ENCODE data around the gene TCF12. TPM values are rescaled to one million over a fixed set of nuclear protein-coding genes. Genes with fewer than 3 reads are reported as not detected.

Gene TCF12
- total RNA-seq, result 93.0 TPM
- long read RNA-seq, full-length matches to known transcripts, result 24 of 68 reads
- long read RNA-seq, partial matches to known transcripts, result 20 of 68 reads
- long read RNA-seq, other reads (novel, unspliced or antisense), result 24 of 68 reads

- peak within 1 kb of the TSS; percentile 95 for H3K27ac ChIP-seq
- DNase-seq (peak; percentile 95), ATAC-seq (peak; percentile 97 to 98)
- no peaks in the 10 kb centered on the region for H3K36me3 ChIP-seq
- peak within 1 kb of the TSS; percentile 85 for H3K4me3 ChIP-seq
- no peaks in the 10 kb centered on the region for H3K9me3 ChIP-seq
- H3K4me1 ChIP-seq, result peaks cover 46% of the 10 kb centered on the region
- intact Hi-C loops (cut with DNase I), result no loop called here
- TF ChIP-seq, protein P1, sequence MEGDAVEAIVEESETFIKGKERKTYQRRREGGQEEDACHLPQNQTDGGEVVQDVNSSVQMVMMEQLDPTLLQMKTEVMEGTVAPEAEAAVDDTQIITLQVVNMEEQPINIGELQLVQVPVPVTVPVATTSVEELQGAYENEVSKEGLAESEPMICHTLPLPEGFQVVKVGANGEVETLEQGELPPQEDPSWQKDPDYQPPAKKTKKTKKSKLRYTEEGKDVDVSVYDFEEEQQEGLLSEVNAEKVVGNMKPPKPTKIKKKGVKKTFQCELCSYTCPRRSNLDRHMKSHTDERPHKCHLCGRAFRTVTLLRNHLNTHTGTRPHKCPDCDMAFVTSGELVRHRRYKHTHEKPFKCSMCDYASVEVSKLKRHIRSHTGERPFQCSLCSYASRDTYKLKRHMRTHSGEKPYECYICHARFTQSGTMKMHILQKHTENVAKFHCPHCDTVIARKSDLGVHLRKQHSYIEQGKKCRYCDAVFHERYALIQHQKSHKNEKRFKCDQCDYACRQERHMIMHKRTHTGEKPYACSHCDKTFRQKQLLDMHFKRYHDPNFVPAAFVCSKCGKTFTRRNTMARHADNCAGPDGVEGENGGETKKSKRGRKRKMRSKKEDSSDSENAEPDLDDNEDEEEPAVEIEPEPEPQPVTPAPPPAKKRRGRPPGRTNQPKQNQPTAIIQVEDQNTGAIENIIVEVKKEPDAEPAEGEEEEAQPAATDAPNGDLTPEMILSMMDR (IDR thresholded peaks at IDR 0.05), result peak; percentile 46
- no peaks in the 10 kb centered on the region for H3K27me3 ChIP-seq (ENCODE audit: low read depth)
Measured at GRCh38 chr15:56918046-56918938, at the start of gene TCF12. Gene TCF12 (plus strand): TSS chr15:56918644. CDS start chr15:56919914, 1,270 bp downstream.

- no peak for ATAC-seq
Measured at GRCh38 chr15:56869573-56869972, 48.9 kb upstream of the TCF12 start.

DNA sequence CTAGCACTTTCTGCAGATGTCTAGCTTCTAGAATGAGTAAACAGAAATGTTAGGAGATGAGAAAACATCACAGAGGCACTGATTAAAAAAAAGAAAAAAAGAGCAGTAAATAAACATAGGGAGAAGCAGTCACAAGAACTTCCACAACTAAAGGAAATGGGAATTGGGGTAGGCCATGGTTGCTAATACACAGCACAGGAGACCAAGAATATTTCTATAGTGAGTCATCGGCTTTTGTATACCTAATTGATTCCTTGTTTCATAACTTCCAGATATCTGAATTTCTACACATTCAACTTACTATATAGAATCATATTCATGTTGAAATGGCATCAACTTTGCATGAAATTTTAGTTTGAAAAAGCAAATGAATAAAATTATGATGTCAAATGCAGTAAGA is 47.3 kb upstream of the TCF12 start:
- H3K4me1 ChIP-seq, result no peaks in the 10 kb centered on the region
- H3K9me3 ChIP-seq, result no peaks in the 10 kb centered on the region
- no peak overlapping the region for H3K27ac ChIP-seq
- H3K36me3 ChIP-seq, result no peaks in the 10 kb centered on the region
- no peaks in the 10 kb centered on the region for H3K27me3 ChIP-seq (ENCODE audit: low read depth)
- no peak overlapping the region for H3K4me3 ChIP-seq
- ATAC-seq (no peak), DNase-seq (no peak)
- intact Hi-C loops (cut with DNase I), result no loop called here
- TF ChIP-seq, protein P1 (IDR thresholded peaks at IDR 0.05), result no peak

More at GRCh38 chr15:56869573-56869972, 48.9 kb upstream of the TCF12 start:
- Histone ChIP-seq H3K27ac (no peak overlapping the region), H3K4me1 (no peaks in the 10 kb centered on the region), H3K9me3 (no peaks in the 10 kb centered on the region), H3K4me3 (no peak overlapping the region), H3K27me3 (ENCODE audit: low read depth) (no peaks in the 10 kb centered on the region), H3K36me3 (no peaks in the 10 kb centered on the region)
- TF ChIP-seq, protein P1 (IDR thresholded peaks at IDR 0.05), result peak; percentile 50
- peak; percentile 51 for DNase-seq
- intact Hi-C loops (cut with DNase I), result no loop called here

DNA sequence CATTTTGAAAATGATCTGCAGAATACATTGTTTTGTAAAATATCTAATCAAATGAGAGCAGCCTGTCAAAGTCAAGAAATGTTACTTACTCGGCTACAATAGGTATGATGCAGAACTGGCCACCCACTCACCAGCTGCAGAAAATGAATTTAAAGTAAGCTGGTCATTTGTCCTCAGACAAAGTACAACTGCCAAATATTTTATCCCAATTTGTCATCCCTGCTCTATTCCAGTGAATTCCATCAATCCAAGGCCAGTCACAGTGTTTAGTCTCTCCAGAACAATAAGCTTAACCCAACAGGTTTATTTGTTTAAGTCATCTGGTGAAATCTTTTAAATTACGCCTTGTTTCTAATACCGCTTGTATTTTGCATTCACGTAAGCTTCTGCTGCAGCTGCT is 46.6 kb upstream of the TCF12 start:
- DNase-seq, result no peak
- H3K27me3 ChIP-seq (ENCODE audit: low read depth), result no peaks in the 10 kb centered on the region
- intact Hi-C loops (cut with DNase I), result no loop called here
- ATAC-seq, result no peak
- no peaks in the 10 kb centered on the region for H3K9me3 ChIP-seq
- no peaks in the 10 kb centered on the region for H3K4me1 ChIP-seq
- H3K27ac ChIP-seq, result no peak overlapping the region
- no peaks in the 10 kb centered on the region for H3K36me3 ChIP-seq
- H3K4me3 ChIP-seq, result no peak overlapping the region
- TF ChIP-seq, protein P1 (IDR thresholded peaks at IDR 0.05), result no peak

DNA sequence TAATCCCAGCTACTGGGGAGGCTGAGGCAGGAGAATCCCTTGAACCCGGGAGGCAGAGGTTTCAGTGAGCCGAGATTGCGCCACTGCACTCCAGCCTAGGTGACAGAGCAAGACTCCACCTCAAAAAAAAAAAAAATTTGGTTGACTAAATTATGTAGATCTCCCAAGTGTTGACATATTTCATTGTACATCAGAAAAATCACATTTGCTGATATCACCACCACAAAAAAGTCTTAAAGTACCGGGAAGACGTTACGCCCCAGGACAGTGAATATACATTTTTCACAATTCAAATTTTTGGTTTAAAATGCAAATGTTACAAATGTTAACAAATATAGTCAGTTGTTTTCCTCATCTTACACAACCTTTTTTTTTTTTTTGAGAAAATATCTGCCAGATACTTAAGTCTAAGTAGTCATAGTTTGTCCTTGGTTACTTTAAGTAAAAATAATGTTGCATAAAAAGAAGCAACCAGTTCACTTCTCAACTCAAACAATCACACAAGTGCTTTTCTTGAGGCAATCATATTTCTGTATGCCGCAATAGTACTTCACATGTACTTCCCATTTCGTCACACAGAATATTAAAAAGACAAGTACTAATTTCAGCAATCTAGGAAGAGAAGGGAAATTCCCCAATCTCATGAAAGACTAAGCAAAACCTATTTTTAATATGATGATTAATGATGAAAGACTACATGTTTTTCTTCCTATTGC is 41.0 kb upstream of the TCF12 start:
- intact Hi-C loops (cut with DNase I), result no loop called here
- no peaks in the 10 kb centered on the region for H3K9me3 ChIP-seq
- TF ChIP-seq, protein P1 (IDR thresholded peaks at IDR 0.05), result no peak

More for the DNA sequence above, 41.0 kb upstream of the TCF12 start:
- DNase-seq, result no peak
- Histone ChIP-seq H3K27ac (no peak overlapping the region), H3K36me3 (no peaks in the 10 kb centered on the region), H3K27me3 (ENCODE audit: low read depth) (no peaks in the 10 kb centered on the region), H3K4me3 (no peak overlapping the region), H3K4me1 (no peaks in the 10 kb centered on the region)
- ATAC-seq, result peak in 1 of 2 donors; percentile 53
